OCI-LY1 (cell line): ENCODE data around the gene APOA1.

ENCODE experiments used
- CTCF ChIP-seq: fragments of 200-600 bp; sonication (generic), shearing (Covaris generic); IDR thresholded peaks from 2 replicates; pipeline ENCODE4 v1.5.1; 2017; ENCODE audit warnings: mild to moderate bottlenecking, antibody characterized with exemption, low read length, moderate library complexity, mixed read lengths
- EZH2 ChIP-seq: fragments of 200-600 bp; sonication (generic), shearing (Covaris generic); IDR thresholded peaks from 2 replicates; pipeline ENCODE4 v1.8.0; 2017; ENCODE audit warnings: borderline replicate concordance, mixed run types, mild to moderate bottlenecking, antibody characterized with exemption, low read length, moderate library complexity, mixed read lengths

- TF ChIP-seq CTCF (no peak), EZH2 (no peak)
Measured at GRCh38 chr11:116837231-116838091, at the start of gene APOA1.
